Dermis blood vessel endothelial cell (primary cell): ENCODE data around the gene MYCL. TPM values are rescaled to one million over a fixed set of nuclear protein-coding genes. Genes with fewer than 3 reads are reported as not detected.

Source experiments
- DNase-seq: peaks from one replicate; pipeline ENCODE4 v3.0.0; 2010
- total RNA-seq: library from RNA; depleted of rRNA; stranded (reverse); fragments of >200 nt; gene quantifications from 2 replicates; pipeline ENCODE4 v1.2.3, GENCODE V29; 2014

Gene MYCL
- total RNA-seq: 0.17 and 0.28 TPM in 2 replicates

DNA sequence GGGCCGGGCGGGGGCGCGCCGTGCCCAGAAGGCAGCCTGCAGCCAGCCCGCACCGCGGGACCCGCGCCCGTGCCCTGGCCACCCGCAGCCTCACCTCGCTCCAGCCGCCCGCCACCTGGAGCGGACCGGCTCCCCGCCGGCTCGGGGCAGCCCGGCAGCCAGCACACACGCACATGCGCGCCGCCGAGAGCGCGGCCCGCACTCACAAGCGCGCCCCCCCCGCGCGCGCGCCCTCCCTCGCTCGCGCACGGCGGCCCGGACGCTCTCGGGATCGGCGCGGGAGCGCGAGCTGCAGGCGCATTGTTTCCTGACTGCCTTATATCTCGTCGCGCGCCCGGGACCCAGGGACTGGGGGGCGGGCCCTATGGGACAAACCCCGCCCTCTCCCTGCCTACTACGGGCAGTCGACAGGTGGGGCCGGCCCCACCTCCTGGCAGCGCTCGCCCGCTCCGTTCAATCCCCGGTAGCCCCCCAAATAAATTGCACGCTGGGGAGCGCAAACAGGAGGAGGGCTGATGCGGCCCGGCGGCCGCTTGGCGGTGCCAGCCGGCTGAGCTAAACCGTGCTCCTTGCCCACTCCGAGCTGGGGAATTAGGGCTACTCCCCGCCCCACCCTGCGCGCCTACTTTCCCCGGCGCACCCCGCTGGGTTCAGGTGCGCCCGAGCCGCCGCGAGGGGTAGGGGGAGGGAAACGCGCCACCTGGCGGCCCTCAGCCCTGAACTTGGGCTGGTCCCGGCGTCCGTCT lies at the start of gene MYCL:
Gene MYCL (minus strand): TSS at position 204 of the 746 bp plus-strand sequence. CDS start 483 bp downstream, outside the sequence.
- DNase-seq: peak; percentile 76

GRCh38 chr1:39949891-39950290 lies 48.2 kb upstream of the MYCL start:
- DNase-seq: no peak

GRCh38 chr1:39947260-39947659 lies 45.5 kb upstream of the MYCL start:
- no peak for DNase-seq

DNA sequence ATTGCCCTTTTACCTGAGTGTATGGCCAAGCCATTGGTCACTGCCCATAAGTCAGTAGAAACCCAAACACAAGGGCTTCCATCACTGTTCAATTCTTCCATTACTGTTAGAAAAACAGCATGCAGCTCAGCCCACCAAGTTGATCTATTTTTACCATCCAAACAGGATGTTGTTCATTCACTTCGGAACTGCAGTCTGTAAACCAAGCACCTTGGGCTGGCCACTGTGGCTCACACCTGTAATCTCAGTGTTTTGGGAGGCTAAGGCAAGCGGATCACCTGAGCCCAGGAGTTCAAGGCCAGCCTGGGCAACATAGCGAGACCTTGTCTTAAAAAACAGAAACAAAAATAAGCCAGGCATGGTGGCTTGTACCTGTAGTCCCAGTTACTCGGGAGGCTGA lies 44.5 kb upstream of the MYCL start:
- no peak for DNase-seq

- DNase-seq: no peak
Measured at GRCh38 chr1:39944410-39945112, 42.8 kb upstream of the MYCL start.

GRCh38 chr1:39943471-39944290 lies 42.0 kb upstream of the MYCL start:
- DNase-seq: no peak

- DNase-seq: no peak
Measured at GRCh38 chr1:39940980-39941871, 39.5 kb upstream of the MYCL start.

DNA sequence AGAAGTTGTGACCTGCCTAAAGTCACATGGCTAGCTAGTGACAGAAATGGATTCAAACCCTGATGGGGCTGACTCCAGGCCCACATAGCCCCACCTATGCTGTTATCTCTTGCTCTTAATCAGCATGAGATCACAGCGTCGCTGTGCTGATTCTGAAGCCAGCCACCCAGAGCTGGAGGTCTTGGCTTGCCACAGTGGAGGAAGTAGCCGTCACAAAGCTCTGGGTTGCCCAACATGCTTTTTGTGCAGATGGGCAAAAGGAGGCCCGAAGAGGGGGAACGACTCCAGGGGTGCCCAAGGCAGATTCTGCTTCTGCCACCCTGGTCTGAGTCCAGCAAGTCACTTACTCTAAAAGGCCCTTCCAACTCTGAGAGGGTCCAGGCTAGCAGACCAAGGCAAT lies 38.5 kb upstream of the MYCL start:
- no peak for DNase-seq

DNA sequence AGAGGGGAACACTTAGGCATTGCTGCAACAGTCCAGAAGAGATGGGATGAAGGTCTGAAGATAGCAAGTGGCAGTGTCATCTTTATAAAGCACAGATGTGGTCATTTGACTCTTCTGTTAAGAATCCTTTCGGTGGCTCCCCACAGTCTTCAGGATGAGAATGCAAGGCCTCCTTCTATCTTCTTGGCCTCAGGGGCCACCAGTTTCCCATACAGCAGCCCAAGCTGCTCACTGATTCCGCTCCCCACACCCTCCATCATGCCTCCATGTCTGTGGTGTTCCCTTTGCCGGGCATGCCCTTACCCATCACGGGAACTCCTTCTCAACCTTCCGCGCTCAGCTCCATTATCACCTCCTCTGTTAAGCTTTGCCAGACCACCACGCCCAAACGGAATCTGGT lies 37.1 kb upstream of the MYCL start:
- no peak for DNase-seq

- DNase-seq: no peak
Measured at GRCh38 chr1:39936724-39937491, 35.2 kb upstream of the MYCL start.

DNA sequence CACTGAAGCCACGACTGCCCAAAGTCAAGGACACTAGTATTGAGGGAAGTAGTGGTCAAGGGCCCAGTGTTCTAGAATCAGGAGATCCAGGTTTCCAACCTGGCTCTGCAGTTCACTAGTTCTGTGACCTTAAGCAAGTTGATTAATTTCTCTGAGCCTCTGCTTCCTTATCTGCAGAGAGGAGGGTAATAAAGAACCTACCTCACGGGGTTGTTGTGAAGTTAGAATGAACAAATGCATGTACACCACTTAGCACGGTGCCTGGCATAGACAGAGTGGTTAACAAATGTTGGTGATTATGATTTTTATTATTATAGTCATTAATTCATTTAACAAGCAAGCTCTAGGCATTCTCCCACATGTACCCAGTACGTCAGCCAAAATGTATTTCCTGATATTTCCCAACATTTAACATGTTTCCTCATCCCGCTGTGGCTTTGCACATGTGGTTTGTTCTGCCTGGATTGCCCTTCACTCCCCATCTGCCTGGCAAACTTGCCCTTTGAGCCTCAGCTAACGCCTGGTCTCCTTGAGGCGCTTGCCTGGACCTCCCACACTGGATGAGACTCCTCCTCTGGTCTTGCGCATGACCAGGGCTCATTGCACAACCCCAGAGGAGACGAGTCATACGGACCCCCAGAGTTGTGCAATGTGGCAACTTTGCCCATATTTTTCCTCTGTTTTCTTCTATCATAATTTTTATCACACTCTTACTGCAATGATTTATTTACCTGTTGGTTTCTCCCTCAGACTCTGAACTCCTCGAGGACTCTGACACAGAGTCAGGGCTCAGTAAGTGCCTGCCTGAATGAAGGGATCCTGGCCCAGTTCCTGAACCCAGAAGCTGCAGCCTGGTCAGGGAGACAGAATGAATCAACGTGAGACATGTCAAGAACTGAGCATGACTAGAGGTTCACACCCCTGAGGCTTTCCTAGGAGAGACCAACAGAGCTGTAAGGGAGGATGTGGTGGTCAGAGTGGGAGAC lies 32.5 kb upstream of the MYCL start:
- DNase-seq: no peak

DNA sequence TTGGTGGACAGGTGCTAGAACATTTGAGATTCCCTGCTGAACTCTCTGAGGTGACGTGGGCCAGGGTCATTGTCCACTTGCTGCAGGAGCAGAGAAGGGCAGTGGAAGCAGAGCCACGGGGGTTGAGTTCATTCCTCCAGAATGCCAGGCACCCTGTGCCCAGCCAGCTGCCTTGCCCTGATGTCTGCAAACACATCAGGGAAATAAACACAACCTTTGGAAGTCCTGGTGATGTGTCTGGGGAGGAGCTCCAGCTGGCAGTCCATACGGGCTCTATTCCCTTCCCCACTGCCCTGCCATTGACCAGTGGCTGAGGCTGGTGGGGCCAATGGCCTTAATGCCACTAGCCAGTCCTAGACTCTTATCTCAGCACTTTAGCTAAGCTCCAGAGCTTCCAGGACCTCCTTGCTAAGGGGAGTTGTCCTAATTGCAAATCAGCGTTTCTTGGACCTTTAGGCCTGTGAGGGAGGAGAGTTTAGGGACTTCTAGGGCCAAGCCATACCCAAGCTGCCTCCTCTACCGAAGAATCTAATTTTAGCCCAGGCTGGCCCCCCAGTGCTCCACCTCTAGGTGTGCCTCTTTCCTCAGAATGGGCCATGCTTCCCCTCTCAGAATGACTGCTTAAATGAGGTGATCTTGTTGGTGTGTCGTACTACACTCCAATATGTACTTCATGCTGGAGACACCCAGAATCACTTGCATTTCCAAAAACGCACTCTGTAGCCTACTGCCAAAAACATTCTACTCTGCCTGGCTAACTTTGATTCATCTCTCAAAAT lies 27.3 kb upstream of the MYCL start:
- no peak for DNase-seq

GRCh38 chr1:39927538-39927937 lies 25.8 kb upstream of the MYCL start:
- DNase-seq: no peak

DNA sequence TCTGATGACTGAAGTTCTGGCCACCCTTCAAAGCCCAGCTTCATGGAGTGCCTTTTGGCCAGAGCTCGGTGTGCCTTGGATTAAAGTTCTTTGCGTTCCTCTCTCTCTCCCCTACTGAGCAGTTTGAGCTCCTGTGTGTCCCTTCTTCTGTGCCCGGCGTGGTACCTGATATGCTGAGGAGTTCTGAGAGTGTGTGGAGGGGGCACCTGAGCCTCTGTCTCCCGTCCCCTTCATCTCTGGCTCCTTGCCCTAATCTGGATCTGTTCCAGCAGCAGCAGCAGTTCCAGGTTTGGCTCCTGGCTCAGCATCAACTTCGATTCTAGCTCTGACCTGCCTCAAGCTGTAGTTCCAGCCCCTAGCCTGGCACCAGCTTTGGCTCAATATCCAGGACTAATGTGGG lies 25.1 kb upstream of the MYCL start:
- DNase-seq: no peak

DNA sequence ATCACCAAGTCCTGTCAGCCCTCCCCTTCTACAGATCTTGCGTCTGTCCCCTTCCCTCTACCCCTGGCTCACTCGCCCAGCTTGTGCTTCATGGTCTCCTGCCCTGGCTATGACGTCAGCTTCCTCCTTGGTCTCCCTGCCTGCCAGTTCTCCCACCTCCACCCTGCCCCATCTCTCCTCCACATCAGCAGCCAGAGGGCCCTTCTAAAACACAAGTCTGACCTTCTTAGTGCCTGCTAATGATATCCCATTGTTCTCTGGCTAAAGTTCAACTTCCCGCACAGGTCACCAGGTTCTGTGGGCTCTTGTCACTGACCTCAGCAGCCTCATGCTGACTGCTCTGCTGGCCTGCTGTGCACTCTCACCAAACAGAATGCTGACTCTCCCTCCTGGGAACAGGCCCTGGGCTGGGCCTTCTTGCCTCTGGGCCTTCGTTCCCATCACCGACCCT lies 24.7 kb upstream of the MYCL start:
- DNase-seq: peak; percentile 34

DNA sequence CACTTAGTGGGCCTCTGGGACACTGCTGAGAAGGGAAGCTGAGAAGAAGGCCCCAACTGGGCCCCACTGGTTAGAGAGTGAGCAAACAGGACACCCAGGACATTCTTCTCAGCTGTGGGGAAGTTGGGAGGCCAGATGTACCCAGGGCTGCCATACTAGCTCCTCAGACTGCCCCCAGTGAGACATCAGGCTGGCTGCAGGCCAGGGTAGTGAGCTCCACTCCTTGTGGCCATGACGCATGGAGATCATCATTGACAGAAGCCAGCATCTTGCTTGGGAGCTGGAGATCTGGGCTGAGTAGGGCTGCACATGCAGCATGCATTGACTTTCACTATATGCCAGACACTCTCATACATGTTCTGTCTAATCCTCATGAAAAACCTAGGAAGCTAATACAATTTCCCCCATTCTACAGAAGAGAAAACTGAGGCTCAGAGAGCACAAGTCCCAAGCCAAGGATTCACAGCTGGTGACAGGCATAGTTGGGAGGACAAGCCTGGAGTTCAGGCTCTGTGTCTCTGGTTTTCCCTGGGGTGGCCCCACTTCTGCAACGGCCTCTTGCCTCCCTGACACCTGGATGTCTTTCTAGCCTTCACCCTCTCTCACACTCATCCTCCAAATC lies 24.1 kb upstream of the MYCL start:
- DNase-seq: no peak

- no peak for DNase-seq
Measured at GRCh38 chr1:39922251-39922688, 20.6 kb upstream of the MYCL start.

DNA sequence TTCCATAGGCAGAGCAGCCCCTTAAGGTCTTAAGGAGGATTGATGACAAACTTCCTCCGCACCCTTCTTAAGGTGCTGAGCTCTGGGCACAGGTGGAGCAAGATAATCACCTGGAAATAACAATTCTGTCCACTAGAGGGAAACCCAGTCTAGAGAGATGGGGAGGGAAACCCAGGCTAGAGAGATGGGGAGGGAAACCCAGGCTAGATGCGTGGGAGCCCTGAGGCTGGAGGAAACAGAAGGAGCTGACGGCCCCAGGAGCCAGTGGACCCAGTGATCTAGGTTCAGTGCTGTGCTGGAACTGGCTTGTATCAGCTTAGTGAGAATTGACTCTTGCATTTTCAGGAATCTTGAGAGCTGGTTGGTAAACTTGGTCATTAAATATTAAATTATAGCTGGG lies 17.8 kb upstream of the MYCL start:
- peak; percentile 75 for DNase-seq

DNA sequence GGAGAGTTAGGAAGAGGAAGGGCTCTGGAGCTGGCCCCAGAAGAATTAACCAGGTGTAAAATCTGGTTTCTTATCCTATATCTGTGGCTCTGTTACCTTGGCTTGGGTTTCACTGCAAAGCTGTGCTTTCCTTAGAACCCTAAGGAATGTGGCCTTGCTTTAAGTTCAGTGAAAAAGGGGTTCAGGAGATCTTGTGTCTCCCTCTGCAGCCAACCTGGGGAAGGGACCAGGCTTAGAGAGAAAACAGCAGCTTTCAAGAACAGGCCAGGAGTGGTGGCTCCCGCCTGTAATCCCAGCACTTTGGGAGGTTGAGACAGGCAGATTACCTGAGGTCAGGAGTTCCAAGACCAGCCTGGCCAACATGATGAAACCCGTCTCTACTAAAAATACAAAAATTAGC lies 16.1 kb upstream of the MYCL start:
- no peak for DNase-seq
